ENCODE measurements around the gene WDR74. TPM values are rescaled to one million over a fixed set of nuclear protein-coding genes. Genes with fewer than 3 reads are reported as not detected.

Gene WDR74
- total RNA-seq, 1 experiment from 2014 or later, result 155 TPM

DNA sequence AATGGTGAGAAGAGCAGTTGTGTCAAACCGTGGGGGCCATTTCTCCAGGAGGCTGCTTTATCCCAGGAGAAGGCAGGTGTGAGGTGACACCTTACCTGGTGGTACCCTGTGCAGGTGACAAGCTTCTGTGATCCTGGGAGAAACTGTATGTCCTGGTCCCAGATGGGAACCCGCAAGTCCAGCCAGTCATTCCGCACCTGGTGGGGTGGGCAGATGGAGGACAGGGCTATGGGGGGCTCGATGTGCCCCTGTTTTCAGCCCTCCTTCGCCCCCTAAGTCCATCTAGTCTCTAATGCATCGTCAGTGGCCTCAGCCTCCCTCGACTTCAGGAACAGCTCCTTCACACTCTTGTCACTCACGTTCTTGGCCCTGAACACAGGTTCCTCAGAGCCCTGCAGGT, 4.1 kb downstream of the WDR74 start:
- H3K9me3 ChIP-seq (ENCODE audit: low read depth, low read length, poor library complexity, severe bottlenecking), result no peaks in the 10 kb centered on the region
- H3K36me3 ChIP-seq (ENCODE audit: insufficient read depth, low read length, poor library complexity, severe bottlenecking), result peaks cover 48% of the 10 kb centered on the region
- peaks cover 9% of the 10 kb centered on the region for H3K4me1 ChIP-seq (ENCODE audit: insufficient read depth, low read length, poor library complexity, severe bottlenecking)
- POLR2A ChIA-PET (ENCODE audit: low non-redundant PET), result no interaction called here
- intact Hi-C loops (cut with micrococcal nuclease; ENCODE audit: unreplicated experiment), result no loop called here
- H3K27me3 ChIP-seq (replicated peaks; ENCODE audit: insufficient read depth, low read depth, low read length, poor library complexity), result no peaks in the 10 kb centered on the region
- no peak overlapping the region for H3K27ac ChIP-seq (ENCODE audit: low read depth, low read length, poor library complexity, severe bottlenecking)
- H3K4me3 ChIP-seq (ENCODE audit: low read depth, low read length, poor library complexity, severe bottlenecking), result no peak overlapping the region
- DNase-seq (ENCODE audit: low spot score), result no peak
- TF ChIP-seq, protein P1, sequence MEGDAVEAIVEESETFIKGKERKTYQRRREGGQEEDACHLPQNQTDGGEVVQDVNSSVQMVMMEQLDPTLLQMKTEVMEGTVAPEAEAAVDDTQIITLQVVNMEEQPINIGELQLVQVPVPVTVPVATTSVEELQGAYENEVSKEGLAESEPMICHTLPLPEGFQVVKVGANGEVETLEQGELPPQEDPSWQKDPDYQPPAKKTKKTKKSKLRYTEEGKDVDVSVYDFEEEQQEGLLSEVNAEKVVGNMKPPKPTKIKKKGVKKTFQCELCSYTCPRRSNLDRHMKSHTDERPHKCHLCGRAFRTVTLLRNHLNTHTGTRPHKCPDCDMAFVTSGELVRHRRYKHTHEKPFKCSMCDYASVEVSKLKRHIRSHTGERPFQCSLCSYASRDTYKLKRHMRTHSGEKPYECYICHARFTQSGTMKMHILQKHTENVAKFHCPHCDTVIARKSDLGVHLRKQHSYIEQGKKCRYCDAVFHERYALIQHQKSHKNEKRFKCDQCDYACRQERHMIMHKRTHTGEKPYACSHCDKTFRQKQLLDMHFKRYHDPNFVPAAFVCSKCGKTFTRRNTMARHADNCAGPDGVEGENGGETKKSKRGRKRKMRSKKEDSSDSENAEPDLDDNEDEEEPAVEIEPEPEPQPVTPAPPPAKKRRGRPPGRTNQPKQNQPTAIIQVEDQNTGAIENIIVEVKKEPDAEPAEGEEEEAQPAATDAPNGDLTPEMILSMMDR (conservative IDR thresholded peaks at IDR 0.05; ENCODE audit: low read depth, low read length), result no peak
- no peak for TF ChIP-seq EZH2 (IDR thresholded peaks at IDR 0.05; ENCODE audit: borderline replicate concordance, low read depth, low read length, poor library complexity, severe bottlenecking)
- no TSS peak for BruUV-seq (replicated peaks)
- CTCF ChIA-PET, result no interaction called here

- H3K27ac ChIP-seq (ENCODE audit: low read depth, low read length, poor library complexity, severe bottlenecking), result peak within 1 kb of the TSS; percentile 91
- CTCF ChIA-PET, result interaction anchor here (0.5 to 1.2 kb wide), 5 partner anchors 24 to 89 kb away, joined by 3 to 7 read pairs (median 5); no protein-coding TSS in a partner anchor
- H3K36me3 ChIP-seq (ENCODE audit: insufficient read depth, low read length, poor library complexity, severe bottlenecking), result peaks cover 46% of the 10 kb centered on the region
- BruUV-seq (replicated peaks), result TSS peak; percentile 83
- intact Hi-C loops (cut with micrococcal nuclease; ENCODE audit: unreplicated experiment), result loop anchor here (5.0 kb wide), 1 partner anchor 40 kb away; the partner anchor contains the start of gene TMEM223
- DNase-seq (ENCODE audit: low spot score), result no peak
- peak within 1 kb of the TSS; percentile 70 for H3K4me3 ChIP-seq (ENCODE audit: low read depth, low read length, poor library complexity, severe bottlenecking)
- no peaks in the 10 kb centered on the region for H3K9me3 ChIP-seq (ENCODE audit: low read depth, low read length, poor library complexity, severe bottlenecking)
- POLR2A ChIA-PET (ENCODE audit: low non-redundant PET), result interaction anchor here (0.6 to 1.6 kb wide), 4 partner anchors 9 to 261 kb away, joined by 3 to 26 read pairs (median 8); no protein-coding TSS in a partner anchor
- TF ChIP-seq, protein P1 (conservative IDR thresholded peaks at IDR 0.05; ENCODE audit: low read depth, low read length), result no peak
- TF ChIP-seq EZH2 (IDR thresholded peaks at IDR 0.05; ENCODE audit: borderline replicate concordance, low read depth, low read length, poor library complexity, severe bottlenecking), result no peak
- no peaks in the 10 kb centered on the region for H3K27me3 ChIP-seq (replicated peaks; ENCODE audit: insufficient read depth, low read depth, low read length, poor library complexity)
- H3K4me1 ChIP-seq (ENCODE audit: insufficient read depth, low read length, poor library complexity, severe bottlenecking), result peaks cover 7% of the 10 kb centered on the region
Observed at GRCh38 chr11:62832336-62833234, 6.8 kb downstream of the WDR74 start, which contains the start of gene TEX54. TSS of gene TEX54 (minus strand) at chr11:62832841.

DNA sequence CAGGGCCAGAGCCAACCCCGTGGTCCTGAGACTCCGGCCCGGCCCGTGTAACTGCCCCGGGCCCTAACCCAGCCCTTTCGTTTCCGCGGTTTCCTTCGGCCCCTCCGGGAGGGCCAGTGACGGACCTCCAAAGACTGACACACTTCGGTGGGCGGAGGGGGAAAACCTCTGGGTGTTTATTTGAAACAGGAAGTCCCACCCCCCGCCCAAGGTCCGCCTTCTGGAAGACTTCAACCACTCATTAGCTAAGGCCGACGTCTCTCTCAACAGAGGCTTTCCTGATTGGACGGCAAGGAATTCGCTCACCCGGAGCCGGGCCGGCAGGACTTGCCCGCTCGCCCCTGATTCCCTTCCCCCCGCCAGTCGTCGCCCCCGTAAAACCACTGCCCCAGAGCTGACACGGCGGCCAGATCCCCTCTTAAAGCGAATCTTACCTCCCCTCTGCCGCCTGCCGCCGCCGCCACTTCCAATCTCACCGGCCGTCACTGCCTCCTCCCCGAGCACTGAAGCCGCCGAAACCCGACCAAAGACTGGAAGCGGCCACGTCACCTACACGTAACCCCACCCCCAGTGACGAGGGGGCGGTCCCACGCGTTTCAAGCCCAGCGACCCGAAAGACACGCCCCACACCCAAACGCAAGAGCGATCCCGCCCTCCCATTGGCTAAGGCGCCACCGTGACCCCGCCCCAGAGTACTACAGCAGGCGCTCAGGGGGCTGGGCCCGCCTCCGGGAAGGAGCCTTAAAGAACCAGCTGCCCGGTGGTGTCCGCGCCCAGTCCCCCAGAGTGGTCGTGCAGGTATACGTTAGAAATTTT, 7.7 kb downstream of the WDR74 start, which contains the start of gene STX5:
STX5 (minus strand) TSS at position 532 of the 816 bp plus-strand sequence. CDS start 808 bp downstream, outside the sequence.
- Histone ChIP-seq H3K27ac (ENCODE audit: low read depth, low read length, poor library complexity, severe bottlenecking) (peak within 1 kb of the TSS; percentile 91), H3K4me1 (ENCODE audit: insufficient read depth, low read length, poor library complexity, severe bottlenecking) (peaks cover 7% of the 10 kb centered on the region), H3K27me3 (replicated peaks; ENCODE audit: insufficient read depth, low read depth, low read length, poor library complexity) (no peaks in the 10 kb centered on the region), H3K4me3 (ENCODE audit: low read depth, low read length, poor library complexity, severe bottlenecking) (peak within 1 kb of the TSS; percentile 70), H3K9me3 (ENCODE audit: low read depth, low read length, poor library complexity, severe bottlenecking) (no peaks in the 10 kb centered on the region), H3K36me3 (ENCODE audit: insufficient read depth, low read length, poor library complexity, severe bottlenecking) (peaks cover 46% of the 10 kb centered on the region)
- TF ChIP-seq EZH2 (IDR thresholded peaks at IDR 0.05; ENCODE audit: borderline replicate concordance, low read depth, low read length, poor library complexity, severe bottlenecking), result no peak
- TF ChIP-seq, protein P1 (conservative IDR thresholded peaks at IDR 0.05; ENCODE audit: low read depth, low read length), result no peak
- TSS peak; percentile 46 for BruUV-seq (replicated peaks)
- ChIA-PET CTCF (interaction anchor here (0.5 to 1.2 kb wide), 6 partner anchors 24 to 88 kb away, joined by 3 to 7 read pairs (median 5); partner anchors contain the start of gene TAF6L), POLR2A (ENCODE audit: low non-redundant PET) (interaction anchor here (0.6 to 1.6 kb wide), 9 partner anchors 9 to 260 kb away, joined by 3 to 26 read pairs (median 6); partner anchors contain the start of genes HNRNPUL2 and ZBTB3)
- intact Hi-C loops (cut with micrococcal nuclease; ENCODE audit: unreplicated experiment), result loop anchor here (5.0 kb wide), 1 partner anchor 39 kb away; the partner anchor contains the start of gene TMEM223
- peak; percentile 100 for DNase-seq (ENCODE audit: low spot score)
